GM18873 (cell line): ENCODE results near the gene METTL2A.
"Not testable (repeated sequence)": the region's sequence is repeated elsewhere in the genome, so short reads cannot be mapped to it uniquely, and the experiment has no call there.

Experiments used
- ATAC-seq: cut with Tn5 transposase; IDR thresholded peaks from one replicate; pipeline ENCODE4 v1.9.1; 2021; ENCODE audit warnings: mild to moderate bottlenecking, moderate library complexity, moderate number of reproducible peaks; ENCODE audit not compliant: unreplicated experiment, low FRiP score

The METTL2A gene

DNA sequence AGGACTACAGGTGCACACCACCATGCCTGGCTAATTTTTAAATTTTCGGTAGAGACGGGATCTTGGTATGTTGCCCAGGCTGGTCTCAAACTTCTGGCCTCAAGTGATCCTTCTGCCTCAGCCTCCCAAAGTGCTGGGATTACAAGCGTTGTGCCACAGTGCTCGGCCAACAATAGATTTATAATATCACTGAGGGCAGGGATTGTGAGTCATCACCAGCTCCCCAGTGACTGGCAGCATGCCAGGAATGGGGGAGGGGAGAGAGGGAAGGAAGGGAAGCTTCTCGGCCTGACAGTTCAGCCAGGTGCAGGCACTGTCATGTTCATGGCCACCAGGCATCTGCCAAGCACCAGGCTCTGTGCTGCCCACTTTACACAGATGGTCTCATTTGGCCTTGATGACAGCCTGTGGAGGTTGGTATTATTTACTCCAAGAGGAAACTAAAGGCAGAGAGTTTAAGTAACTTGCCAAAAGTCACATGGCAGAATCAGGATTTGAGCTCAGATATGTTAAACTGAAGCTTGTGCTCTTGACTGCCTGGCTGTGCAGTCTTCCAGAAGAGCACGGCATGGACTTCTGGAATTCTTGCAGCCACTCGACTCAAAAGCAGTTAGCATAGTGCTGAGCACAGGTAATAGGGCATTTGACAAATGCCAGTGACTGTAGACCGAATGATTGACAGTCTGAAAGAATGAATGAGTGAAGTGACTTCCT is 47.1 kb downstream of the METTL2A start:
- ATAC-seq: not testable (repeated sequence)

DNA sequence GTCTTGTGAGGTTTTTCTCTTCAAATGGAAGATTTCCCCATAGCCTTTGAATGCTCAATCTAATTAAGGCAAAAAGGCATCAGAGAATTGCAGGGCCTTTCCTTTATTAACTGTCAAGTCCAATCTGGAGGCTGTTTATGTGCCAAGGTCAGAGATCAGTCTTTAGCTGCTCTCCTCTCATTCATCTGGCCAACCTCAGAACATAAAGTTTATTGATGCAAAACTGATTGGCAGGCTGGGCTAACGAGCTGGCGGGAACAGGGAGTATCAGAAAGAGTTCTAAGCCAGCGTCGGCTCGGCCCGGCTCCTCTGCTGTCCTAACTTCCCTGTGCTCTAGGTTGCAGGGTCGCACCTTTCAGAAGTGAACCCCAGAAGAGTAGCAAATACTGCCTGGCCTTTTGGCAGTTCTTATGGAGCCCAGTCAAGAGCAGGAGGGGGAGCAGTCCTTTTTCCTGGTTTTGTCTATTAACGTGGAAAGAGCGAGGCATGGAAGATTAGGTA is 47.7 kb downstream of the METTL2A start:
- ATAC-seq: not testable (repeated sequence)

DNA sequence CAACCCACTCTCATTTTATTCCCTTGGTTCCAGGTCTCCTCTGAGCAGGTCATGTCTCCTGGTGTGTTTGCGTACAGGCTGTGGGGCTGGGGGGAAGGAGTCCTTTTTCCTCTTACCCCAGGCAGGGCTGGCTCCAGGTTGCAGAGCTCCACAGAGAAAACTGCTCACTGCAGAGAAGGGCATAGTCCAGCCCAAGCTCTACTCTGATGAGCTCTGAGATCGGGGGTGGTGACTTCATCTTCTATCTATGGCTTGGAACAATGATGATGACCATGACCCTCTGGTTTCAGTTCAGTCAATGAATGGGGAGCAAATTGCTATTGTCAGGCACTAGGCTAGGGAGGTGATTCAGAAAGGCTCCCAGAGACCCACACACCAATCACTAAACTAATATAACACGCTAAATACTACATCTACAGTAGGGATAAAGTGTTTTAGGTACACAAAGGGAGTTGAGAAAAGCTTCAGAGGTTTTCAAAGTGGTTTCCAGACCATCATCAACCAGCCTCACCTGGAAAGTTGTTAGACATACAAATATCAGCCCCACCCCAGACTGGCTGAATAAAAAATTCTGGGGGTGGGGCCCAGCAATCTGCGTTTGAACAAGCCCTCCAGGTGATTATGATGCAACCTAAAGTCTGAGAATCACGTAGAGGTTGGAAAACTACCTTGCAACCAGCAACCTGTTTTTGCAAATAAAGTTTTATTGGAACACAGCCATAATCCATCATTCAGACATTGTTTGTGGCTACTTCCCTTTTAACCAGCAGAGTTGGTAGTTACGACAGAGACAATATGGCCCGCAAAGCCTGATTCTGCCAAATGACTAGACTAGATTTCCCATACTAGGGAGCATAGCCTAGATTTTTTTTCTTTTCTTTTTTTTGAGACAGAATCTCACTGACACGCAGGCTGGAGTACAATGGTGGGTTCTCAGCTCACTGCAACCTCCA is 49.6 kb downstream of the METTL2A start:
- ATAC-seq: not testable (repeated sequence)

DNA sequence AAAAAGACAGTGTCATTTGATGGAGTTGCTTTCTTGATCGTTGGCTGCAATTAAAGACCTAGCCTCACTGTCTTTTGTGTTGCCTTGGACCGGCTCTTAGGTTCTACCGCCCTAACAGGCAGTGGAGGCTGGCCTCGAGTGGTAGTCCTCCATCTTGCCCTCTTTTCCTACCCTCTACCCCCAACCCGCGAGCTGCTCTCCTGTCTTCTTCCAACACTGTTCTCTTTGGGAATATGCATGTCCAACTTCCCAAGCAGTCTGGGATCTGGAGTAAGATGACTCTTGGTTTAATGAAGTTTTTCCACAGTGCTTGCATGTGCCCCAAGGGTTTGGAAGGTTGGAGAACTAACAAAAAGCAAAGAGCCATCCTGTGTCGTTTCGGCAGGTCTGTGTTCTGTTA is 53.4 kb downstream of the METTL2A start:
- not testable (repeated sequence) for ATAC-seq

DNA sequence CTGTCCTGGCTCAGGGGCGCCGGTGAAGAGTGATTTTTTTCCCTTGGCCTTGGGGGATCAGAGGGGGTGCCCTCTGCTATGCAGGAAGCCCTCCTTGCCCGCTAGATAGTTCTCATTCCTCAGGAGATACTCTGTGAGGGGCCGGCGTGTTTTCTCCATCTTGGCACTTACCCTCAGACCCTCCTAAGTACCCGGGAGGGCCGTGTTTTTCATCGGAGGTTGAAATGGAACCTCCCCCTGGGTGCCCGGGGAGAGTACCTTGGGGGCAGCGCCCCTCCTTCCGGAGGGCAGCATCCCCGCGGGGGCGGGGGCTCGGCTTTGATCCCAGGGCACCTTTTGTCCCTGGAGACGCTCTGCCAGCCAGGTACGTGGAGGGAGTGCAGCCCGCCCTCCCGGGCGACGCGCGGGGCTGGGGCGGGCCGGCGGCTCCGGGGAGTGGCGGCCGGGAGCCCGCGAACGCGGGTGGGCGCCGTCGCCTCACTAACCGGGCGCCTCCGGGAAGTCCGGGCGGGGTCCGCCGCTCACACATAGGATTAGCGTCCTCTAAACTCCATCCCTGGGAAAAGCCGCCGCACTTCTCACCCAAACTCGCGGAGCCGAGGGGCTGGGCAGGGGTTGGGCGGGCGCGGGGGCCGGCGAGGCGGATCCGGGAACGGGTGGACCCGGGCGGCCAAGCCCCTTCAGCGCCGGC is 54.2 kb downstream of the METTL2A start:
- peak; percentile 17 for ATAC-seq

DNA sequence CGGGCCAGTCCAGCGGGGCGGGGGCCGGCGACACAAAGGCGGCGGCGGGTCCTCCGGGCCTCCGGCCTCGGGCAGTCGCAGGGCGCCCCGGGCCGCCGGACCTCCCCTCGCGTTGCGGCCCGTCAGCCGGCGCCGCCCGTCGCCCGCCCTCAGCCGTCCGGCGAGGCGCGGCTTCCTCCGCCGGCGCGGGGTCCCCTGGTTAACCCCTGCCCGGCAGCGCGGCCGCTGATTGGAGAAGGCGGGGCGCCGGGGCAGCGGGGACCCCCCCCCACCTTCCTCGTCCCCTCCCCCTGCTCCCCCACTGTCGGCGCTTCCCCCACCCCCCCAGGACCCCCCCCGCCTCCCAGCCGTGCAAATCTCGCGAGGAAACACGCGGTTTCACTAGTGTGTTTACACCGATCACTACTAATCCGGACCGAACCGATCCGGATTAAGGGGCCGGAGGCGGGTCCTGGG is 54.8 kb downstream of the METTL2A start, which contains the start of gene TLK2:
TSS of gene TLK2 (plus strand) at position 402 of the 456 bp plus-strand sequence. CDS start 2,301 bp downstream, outside the sequence.
- ATAC-seq: peak; percentile 39

DNA sequence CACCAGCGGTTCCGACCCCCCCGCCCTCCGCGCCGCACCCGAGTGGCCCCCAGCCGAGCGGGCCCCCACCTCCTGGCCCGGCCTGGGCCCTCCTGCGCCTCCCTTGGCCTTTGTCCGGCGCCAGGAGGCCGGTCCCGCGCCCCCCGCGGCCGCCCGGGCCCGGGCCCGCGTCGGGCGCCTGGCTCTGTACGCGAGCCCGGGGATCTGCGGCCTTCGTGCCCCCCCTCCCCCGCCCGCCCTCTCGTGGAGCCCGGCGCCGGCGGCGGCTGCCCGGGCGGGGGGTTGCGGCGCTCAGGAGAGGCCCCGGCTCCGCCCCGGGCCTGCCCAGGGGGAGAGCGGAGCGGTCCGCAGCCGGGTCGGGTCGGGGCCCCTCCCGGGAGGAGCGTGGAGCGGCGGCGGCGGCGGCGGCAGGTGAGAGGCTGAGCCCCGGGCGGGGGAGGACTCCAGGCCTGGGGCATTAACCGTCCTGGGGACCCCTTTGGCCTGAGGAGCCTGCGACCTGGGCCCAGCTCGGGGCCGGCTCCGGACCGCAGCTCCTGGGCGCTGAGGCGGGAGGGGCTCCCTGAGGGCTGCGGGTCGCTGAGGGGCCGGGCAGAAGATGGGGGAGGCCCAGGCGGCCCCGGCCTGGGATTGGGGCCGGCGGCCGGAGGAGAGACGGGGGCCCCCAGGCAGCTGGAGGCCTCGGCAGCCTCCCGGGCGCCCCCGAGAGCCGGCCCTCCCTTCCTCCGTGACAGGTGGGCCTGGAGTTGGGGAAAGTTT is 55.4 kb downstream of the METTL2A start:
- peak; percentile 29 for ATAC-seq

DNA sequence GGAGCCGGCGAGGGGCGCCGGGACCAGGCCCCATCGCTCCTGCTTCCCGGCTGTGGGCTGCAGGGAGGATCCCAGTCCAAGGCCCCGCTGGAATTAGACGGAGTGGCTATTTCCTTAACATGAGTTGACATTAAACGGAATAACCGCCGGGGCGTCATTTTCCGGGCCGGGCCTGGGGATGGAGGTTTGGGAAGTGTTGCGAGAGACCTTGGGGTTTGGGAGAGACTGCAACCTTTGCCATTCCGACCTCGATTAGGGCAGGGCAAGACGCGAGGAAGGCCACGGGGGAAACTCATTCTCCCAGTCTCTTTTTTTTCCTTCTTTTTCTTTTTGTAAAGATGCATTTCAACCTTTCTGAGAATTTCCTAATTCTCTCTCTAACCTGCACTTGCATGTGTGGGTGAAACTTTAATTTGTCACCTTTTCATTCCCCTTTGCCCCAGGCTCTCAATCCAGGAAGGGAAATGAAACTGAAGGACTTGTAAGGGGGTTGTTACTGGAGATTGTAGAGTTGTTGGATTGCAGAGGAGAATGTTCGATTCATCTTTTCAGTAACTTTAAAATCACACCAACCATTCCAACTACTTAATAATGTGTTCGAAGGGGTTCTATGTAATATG is 56.1 kb downstream of the METTL2A start:
- not testable (repeated sequence) for ATAC-seq

DNA sequence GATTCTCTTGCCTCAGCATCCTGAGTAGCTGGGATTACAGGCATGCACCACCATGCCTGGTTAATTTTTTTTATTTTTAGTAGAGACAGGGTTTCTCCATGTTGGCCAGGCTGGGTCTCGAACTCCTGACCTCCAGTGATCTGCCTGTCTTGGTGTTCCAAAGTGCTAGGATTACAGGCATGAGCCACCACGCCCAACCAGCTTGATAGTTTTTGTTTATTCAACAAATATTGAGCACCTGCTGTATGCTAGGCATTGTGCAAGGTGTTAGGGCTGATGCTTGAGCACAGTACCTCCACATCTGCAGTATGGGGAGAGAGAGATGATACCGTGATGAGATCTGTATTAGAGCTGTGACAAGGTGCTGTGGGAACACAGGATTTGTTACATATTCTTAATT is 58.9 kb downstream of the METTL2A start:
- ATAC-seq: not testable (repeated sequence)

DNA sequence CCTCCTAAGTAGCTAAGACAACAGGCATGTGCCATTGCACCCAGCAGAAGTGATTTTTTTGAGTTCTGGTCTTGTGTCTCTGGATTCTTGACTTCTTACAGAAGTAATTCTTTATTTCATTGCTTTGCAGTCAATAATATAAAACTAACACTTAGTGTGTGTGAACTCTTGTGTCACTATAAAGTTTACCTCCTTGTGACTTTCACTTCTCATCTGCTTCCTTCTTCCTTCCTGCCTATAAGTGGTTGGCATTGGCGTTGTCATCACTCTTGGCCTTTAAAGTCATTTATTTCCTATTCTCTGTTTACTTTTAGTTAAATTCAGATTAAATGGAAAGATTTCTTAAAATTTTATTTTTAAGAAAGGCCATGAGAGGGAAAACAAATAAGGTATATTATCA is 67.3 kb downstream of the METTL2A start:
- ATAC-seq: not testable (repeated sequence)

DNA sequence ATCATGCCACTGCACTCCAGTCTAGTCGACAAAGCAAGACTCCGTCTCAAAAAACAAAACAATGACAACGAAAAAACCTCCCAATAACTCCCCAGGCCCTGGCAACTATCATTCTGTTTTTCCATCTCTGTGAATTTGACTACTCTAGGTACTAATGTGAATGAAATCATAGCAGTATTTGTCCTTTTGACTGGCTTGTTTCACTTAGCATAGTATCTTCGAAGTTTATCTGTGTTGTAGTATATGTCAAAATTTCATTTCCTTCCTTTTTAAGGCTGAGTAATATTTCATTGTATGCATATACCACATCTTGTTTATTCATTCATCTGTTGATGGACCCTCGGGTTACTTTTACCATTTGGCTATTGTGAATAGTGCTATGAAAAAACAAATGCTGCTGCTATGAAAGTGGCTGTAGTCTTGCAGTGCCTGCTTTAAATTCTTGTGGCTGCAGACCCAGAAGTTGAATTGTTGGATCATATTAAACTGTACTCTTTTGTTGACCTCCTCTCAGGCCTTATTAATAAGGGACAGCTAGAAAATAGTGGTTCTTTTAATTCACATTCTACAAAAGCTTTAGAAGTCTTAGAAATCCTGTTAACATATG is 69.5 kb downstream of the METTL2A start:
- not testable (repeated sequence) for ATAC-seq

DNA sequence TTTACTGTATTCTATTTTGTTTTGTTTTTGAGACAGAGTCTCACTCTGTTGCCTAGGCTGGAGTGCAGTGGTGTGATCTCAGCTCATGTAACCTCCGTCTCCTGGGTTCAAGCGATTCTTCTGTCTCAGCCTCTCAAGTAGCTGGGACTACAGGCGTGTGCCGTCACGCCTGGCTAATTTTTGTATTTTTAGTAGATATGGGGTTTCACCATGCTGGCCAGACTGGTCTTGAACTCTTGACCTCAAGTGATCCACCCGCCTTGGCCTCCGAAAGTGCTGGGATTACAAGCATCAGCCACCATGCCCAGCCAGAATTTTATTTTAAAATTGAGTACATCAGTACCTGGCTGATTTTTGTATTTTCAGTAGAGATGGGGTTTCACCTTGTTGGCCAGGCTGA is 70.4 kb downstream of the METTL2A start:
- ATAC-seq: not testable (repeated sequence)

DNA sequence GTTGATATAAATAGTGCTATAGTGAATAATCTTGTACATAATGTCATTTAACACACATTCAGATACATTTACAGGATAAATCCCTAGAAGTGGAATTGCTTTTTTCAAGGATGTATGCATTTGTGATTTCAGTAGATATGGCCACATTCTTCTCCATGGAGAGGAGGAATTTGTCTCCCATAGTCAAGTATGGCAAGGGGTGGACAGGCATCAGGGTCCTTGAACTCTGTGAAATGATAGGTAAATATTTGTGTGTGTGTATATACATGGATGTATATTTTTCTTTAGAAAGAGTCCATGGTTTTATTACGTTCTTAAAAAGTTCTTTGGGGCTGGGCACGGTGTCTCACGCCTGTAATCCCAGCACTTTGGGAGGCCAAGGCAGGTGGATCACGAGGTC is 72.6 kb downstream of the METTL2A start:
- ATAC-seq: not testable (repeated sequence)

DNA sequence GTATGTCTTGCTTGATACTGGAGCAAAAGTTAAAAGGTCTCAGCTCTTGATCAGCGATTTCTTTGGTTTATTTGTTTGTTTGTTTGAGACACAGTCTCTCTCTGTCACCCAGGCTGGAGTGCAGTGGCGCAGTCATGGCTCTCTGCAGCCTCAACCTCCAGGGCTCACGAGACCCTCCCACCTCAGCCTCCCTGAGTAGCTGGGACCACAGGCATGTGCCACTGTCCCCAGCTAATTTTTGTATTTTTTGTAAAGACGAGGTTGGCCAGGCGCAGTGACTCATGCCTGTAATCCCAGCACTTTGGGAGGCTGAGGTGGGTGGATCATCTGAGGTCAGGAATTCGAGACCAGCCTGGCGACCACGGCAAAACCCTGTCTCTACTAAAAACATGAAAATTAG is 75.1 kb downstream of the METTL2A start:
- ATAC-seq: not testable (repeated sequence)
